Stimulated activated CD8-positive, alpha-beta memory T cell treated with anti-CD3 and anti-CD28 coated beads, Interleukin-2, amount 100 ng/mL, for 1 hour (primary cell): ENCODE measurements around the gene GNS.
"Not testable (repeated sequence)": the region's sequence is repeated elsewhere in the genome, so short reads cannot be mapped to it uniquely, and the experiment has no call there.

Experiments used
- DNase-seq, 2 donors: peaks; one replicate each; pipeline ENCODE4 v3.0.0-alpha.2; 2020; ENCODE audit warnings: low read depth in 2 of 2

GNS gene

GRCh38 chr12:64699504-64700115 lies 59.6 kb downstream of the GNS start:
- no peak for DNase-seq

GRCh38 chr12:64696080-64696741 lies 63.0 kb downstream of the GNS start:
- DNase-seq = no peak

- no peak for DNase-seq
Observed at GRCh38 chr12:64695550-64695949, 63.7 kb downstream of the GNS start.

- DNase-seq = no peak
Observed at GRCh38 chr12:64694130-64695040, 64.8 kb downstream of the GNS start.

- DNase-seq = no peak
Observed at GRCh38 chr12:64691795-64692583, 67.2 kb downstream of the GNS start.

GRCh38 chr12:64691227-64691794 lies 67.9 kb downstream of the GNS start:
- no peak for DNase-seq

- not testable (repeated sequence) for DNase-seq
Observed at GRCh38 chr12:64690236-64690635, 69.0 kb downstream of the GNS start.

GRCh38 chr12:64688715-64689114 lies 70.5 kb downstream of the GNS start:
- no peak for DNase-seq

GRCh38 chr12:64688219-64688618 lies 71.0 kb downstream of the GNS start:
- no peak for DNase-seq

GRCh38 chr12:64687816-64688215 lies 71.4 kb downstream of the GNS start:
- DNase-seq = no peak

GRCh38 chr12:64685605-64686004 lies 73.6 kb downstream of the GNS start:
- DNase-seq = no peak

GRCh38 chr12:64685050-64685449 lies 74.2 kb downstream of the GNS start:
- DNase-seq = no peak

- DNase-seq = no peak
Observed at GRCh38 chr12:64683816-64684543, 75.2 kb downstream of the GNS start.

GRCh38 chr12:64682572-64683277 lies 76.5 kb downstream of the GNS start:
- no peak for DNase-seq

- no peak for DNase-seq
Observed at GRCh38 chr12:64681200-64682052, 77.8 kb downstream of the GNS start.

- DNase-seq = no peak
Observed at GRCh38 chr12:64680235-64680634, 79.0 kb downstream of the GNS start.

- no peak for DNase-seq
Observed at GRCh38 chr12:64679487-64680001, 79.7 kb downstream of the GNS start.

GRCh38 chr12:64678835-64679234 lies 80.4 kb downstream of the GNS start:
- no peak for DNase-seq

- no peak for DNase-seq
Observed at GRCh38 chr12:64678248-64678647, 81.0 kb downstream of the GNS start.
